ENCODE measurements around the gene FAM118B. TPM values are rescaled to one million over a fixed set of nuclear protein-coding genes. Genes with fewer than 3 reads are reported as not detected.

FAM118B gene
- total RNA-seq, 1 experiment from 2014 or later: 13.1 TPM

Other genes with a start within 250 kb of the FAM118B start
- gene CDON, start 148.9 kb upstream of the FAM118B start, total RNA-seq (2021): 10.0 and 11.2 TPM in 2 replicates
- 25.1 and 26.0 TPM in 2 replicates for gene RPUSD4, start 132 bp upstream of the FAM118B start, total RNA-seq (2021)
- gene SRPRA, start 57.1 kb downstream of the FAM118B start, total RNA-seq (2021): 53.3 and 57.1 TPM in 2 replicates
- 40.4 and 43.2 TPM in 2 replicates for gene FOXRED1, start 57.4 kb downstream of the FAM118B start, total RNA-seq (2021)
- 9.6 and 12.7 TPM in 2 replicates for gene TIRAP, start 71.3 kb downstream of the FAM118B start, total RNA-seq (2021)
- gene DCPS, start 92.3 kb downstream of the FAM118B start, total RNA-seq (2021): 23.8 and 27.2 TPM in 2 replicates
- 44.1 and 46.2 TPM in 2 replicates for gene ST3GAL4, start 143.9 kb downstream of the FAM118B start, total RNA-seq (2021)

Measured in PC-9 (cell line).